Trophoblast cell (in vitro differentiated cells and primary cell): ENCODE results near the gene FOXK2.

Experiments used
- DNase-seq, 2 donors: peaks; one replicate each; pipeline ENCODE4 v3.0.0-alpha.2; 2016
- H2AFZ ChIP-seq: 2 replicates; pipeline ENCODE4 v1.6.1; 2013; ENCODE audit warnings: low read length, moderate library complexity, mild to moderate bottlenecking; ENCODE audit not compliant: insufficient read depth, poor library complexity
- H2AK5ac ChIP-seq: 2 replicates; pipeline ENCODE4 v1.6.1; 2013; ENCODE audit warnings: mild to moderate bottlenecking, low read length
- H2BK120ac ChIP-seq: 2 replicates; pipeline ENCODE4 v1.6.1; 2013; ENCODE audit warnings: low read length, mild to moderate bottlenecking, moderate library complexity; ENCODE audit not compliant: insufficient read depth, poor library complexity
- H2BK12ac ChIP-seq: 2 replicates; pipeline ENCODE4 v1.6.1; 2013; ENCODE audit warnings: mild to moderate bottlenecking, low read length, moderate library complexity
- H2BK5ac ChIP-seq: 2 replicates; pipeline ENCODE4 v1.6.1; 2013; ENCODE audit warnings: low read length, low read depth, moderate library complexity, mild to moderate bottlenecking; ENCODE audit not compliant: poor library complexity
- H3K14ac ChIP-seq: 2 replicates; pipeline ENCODE4 v1.6.1; 2013; ENCODE audit warnings: mild to moderate bottlenecking, low read length
- H3K18ac ChIP-seq: 2 replicates; pipeline ENCODE4 v1.6.1; 2013; ENCODE audit warnings: mild to moderate bottlenecking, low read length
- H3K23ac ChIP-seq: 2 replicates; pipeline ENCODE4 v1.6.1; 2013; ENCODE audit warnings: low read length
- H3K27ac ChIP-seq: 2 replicates; pipeline ENCODE4 v1.5.1; 2013; ENCODE audit warnings: low read depth, mild to moderate bottlenecking, inconsistent platforms, low read length, moderate library complexity
- H3K27me3 ChIP-seq: 2 replicates; pipeline ENCODE4 v1.6.1; 2013; ENCODE audit warnings: inconsistent platforms, mild to moderate bottlenecking, low read length, moderate library complexity; ENCODE audit not compliant: insufficient read depth
- H3K36me3 ChIP-seq, 2 experiments: 1 replicate in 1 of 2; 2 replicates in 1 of 2; pipeline ENCODE4 v1.6.1; 2013; ENCODE audit warnings: low read length in 2 of 2, mild to moderate bottlenecking in 2 of 2, moderate library complexity in 1 of 2; ENCODE audit not compliant: insufficient read depth in 2 of 2, control insufficient read depth in 1 of 2
- H3K4ac ChIP-seq: 2 replicates; pipeline ENCODE4 v1.6.1; 2013; ENCODE audit warnings: low read depth, mild to moderate bottlenecking, low read length, moderate library complexity
- H3K4me1 ChIP-seq, 2 experiments: 1 replicate in 1 of 2; 2 replicates in 1 of 2; pipeline ENCODE4 v1.6.1; 2013; ENCODE audit warnings: low read length in 2 of 2, mild to moderate bottlenecking in 2 of 2, moderate library complexity in 1 of 2; ENCODE audit not compliant: insufficient read depth in 2 of 2, control insufficient read depth in 1 of 2
- H3K4me2 ChIP-seq: 2 replicates; pipeline ENCODE4 v1.6.1; 2013; ENCODE audit warnings: inconsistent platforms, mild to moderate bottlenecking, low read length, moderate library complexity
- H3K4me3 ChIP-seq: 2 replicates; pipeline ENCODE4 v1.5.1; 2013; ENCODE audit warnings: mild to moderate bottlenecking, low read depth, low read length, inconsistent platforms
- H3K79me1 ChIP-seq: one replicate; pipeline ENCODE4 v1.6.1; 2013; ENCODE audit warnings: low read length
- H3K79me2 ChIP-seq: 2 replicates; pipeline ENCODE4 v1.6.1; 2013; ENCODE audit warnings: low read length, mild to moderate bottlenecking; ENCODE audit not compliant: control insufficient read depth, insufficient read depth, poor library complexity
- H3K9ac ChIP-seq: 2 replicates; pipeline ENCODE4 v1.6.1; 2013; ENCODE audit warnings: mild to moderate bottlenecking, low read length
- H3K9me3 ChIP-seq: 2 replicates; pipeline ENCODE4 v1.6.1; 2013; ENCODE audit warnings: low read depth, mild to moderate bottlenecking, control low read depth, inconsistent platforms, low read length; ENCODE audit not compliant: insufficient read depth
- H4K12ac ChIP-seq: 2 replicates; pipeline ENCODE4 v1.6.1; 2013; ENCODE audit warnings: low read depth, mild to moderate bottlenecking, low read length, moderate library complexity
- H4K8ac ChIP-seq: 2 replicates; pipeline ENCODE4 v1.6.1; 2013; ENCODE audit warnings: low read depth, mild to moderate bottlenecking, low read length, moderate library complexity
- H4K91ac ChIP-seq: one replicate; pipeline ENCODE4 v1.6.1; 2013; ENCODE audit warnings: low read depth, mild to moderate bottlenecking, low read length, moderate library complexity
- WGBS: extraction: QIAGEN DNeasy Blood & Tissue Kit; methylation state at CpG from one replicate; pipeline ENCODE4 v1.1.7; 2013; ENCODE audit warnings: missing lambda C conversion rate; ENCODE audit not compliant: insufficient read length, insufficient coverage; ENCODE audit errors: extremely low coverage; 5-methylcytosine and 5-hydroxymethylcytosine counted together

Gene FOXK2

GRCh38 chr17:82602986-82603710 is 83.6 kb downstream of the FOXK2 start:
- Histone ChIP-seq H4K8ac (no peak overlapping the region), H3K9me3 (no peaks in the 10 kb centered on the region), H3K18ac (no peak overlapping the region), H3K9ac (no peak overlapping the region), H2AK5ac (no peak overlapping the region), H4K91ac (no peak overlapping the region), H3K23ac (no peak overlapping the region), H3K79me1 (no peaks in the 10 kb centered on the region), H3K4ac (no peak overlapping the region), H3K36me3 (peaks cover 64 to 68% of the 10 kb centered on the region in 2 experiments), H3K14ac (no peak overlapping the region), H3K4me2 (no peak overlapping the region), H2AFZ (no peak overlapping the region), H2BK12ac (no peak overlapping the region), H2BK120ac (no peak overlapping the region), H3K4me1 (peaks cover 0 to 7% of the 10 kb centered on the region in 2 experiments), H3K27ac (no peak overlapping the region), H3K4me3 (no peak overlapping the region), H3K27me3 (no peaks in the 10 kb centered on the region), H4K12ac (no peak overlapping the region), H3K79me2 (no peaks in the 10 kb centered on the region), H2BK5ac (no peak overlapping the region)
- no peak for DNase-seq
- no CpG with 5 or more reads among the region's 20 CpGs for WGBS

GRCh38 chr17:82603981-82604448 is 84.5 kb downstream of the FOXK2 start:
- H3K4me3 ChIP-seq = no peak overlapping the region
- H3K4ac ChIP-seq = no peak overlapping the region
- peak; percentile 38 to 70 for DNase-seq
- H2BK12ac ChIP-seq = no peak overlapping the region
- peak overlapping the region; percentile 17 for H4K12ac ChIP-seq
- no peaks in the 10 kb centered on the region for H3K27me3 ChIP-seq
- H3K9ac ChIP-seq = no peak overlapping the region
- no peaks in the 10 kb centered on the region for H3K79me2 ChIP-seq
- no CpG with 5 or more reads among the region's 18 CpGs for WGBS
- no peak overlapping the region for H3K4me2 ChIP-seq
- H3K4me1 ChIP-seq = peaks cover 0 to 7% of the 10 kb centered on the region in 2 experiments
- H3K9me3 ChIP-seq = no peaks in the 10 kb centered on the region
- H3K23ac ChIP-seq = no peak overlapping the region
- H3K14ac ChIP-seq = no peak overlapping the region
- H2BK5ac ChIP-seq = no peak overlapping the region
- no peak overlapping the region for H2AFZ ChIP-seq
- peaks cover 58 to 62% of the 10 kb centered on the region in 2 experiments for H3K36me3 ChIP-seq
- no peak overlapping the region for H2BK120ac ChIP-seq
- H4K91ac ChIP-seq = no peak overlapping the region
- H3K27ac ChIP-seq = no peak overlapping the region
- no peak overlapping the region for H4K8ac ChIP-seq
- H3K18ac ChIP-seq = peak overlapping the region; percentile 33
- no peak overlapping the region for H2AK5ac ChIP-seq
- no peaks in the 10 kb centered on the region for H3K79me1 ChIP-seq

DNA sequence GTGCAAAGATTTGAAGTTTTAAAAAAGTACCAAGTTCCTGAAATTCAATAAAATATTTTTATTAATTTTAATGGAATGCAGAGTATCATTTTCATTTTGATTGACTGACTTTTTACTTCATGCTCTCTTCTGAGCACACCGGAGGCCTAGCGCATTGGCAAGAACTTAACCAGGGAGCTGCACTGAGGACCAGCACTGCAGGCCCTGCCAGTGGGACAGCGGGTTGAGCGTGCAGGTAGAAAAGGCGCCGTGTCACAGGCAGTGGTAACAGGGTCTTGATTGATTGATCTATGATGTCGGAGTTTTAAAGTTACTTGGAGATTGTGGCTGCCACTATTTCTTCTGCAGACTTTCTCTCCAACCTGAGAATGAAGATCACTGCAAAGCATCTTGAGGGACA is 85.0 kb downstream of the FOXK2 start:
- Histone ChIP-seq H3K4ac (no peak overlapping the region), H3K23ac (no peak overlapping the region), H2AK5ac (no peak overlapping the region), H4K8ac (no peak overlapping the region), H3K9ac (no peak overlapping the region), H3K36me3 (peaks cover 56 to 57% of the 10 kb centered on the region in 2 experiments), H4K12ac (no peak overlapping the region), H2AFZ (no peak overlapping the region), H3K27me3 (no peaks in the 10 kb centered on the region), H3K9me3 (no peaks in the 10 kb centered on the region), H3K79me1 (no peaks in the 10 kb centered on the region), H2BK12ac (no peak overlapping the region), H3K79me2 (no peaks in the 10 kb centered on the region), H2BK5ac (no peak overlapping the region), H3K4me2 (no peak overlapping the region), H3K4me1 (peaks cover 0 to 7% of the 10 kb centered on the region in 2 experiments), H4K91ac (no peak overlapping the region), H2BK120ac (no peak overlapping the region), H3K27ac (no peak overlapping the region), H3K18ac (no peak overlapping the region), H3K14ac (no peak overlapping the region), H3K4me3 (no peak overlapping the region)
- DNase-seq = no peak
- WGBS = no CpG with 5 or more reads among the region's 7 CpGs

DNA sequence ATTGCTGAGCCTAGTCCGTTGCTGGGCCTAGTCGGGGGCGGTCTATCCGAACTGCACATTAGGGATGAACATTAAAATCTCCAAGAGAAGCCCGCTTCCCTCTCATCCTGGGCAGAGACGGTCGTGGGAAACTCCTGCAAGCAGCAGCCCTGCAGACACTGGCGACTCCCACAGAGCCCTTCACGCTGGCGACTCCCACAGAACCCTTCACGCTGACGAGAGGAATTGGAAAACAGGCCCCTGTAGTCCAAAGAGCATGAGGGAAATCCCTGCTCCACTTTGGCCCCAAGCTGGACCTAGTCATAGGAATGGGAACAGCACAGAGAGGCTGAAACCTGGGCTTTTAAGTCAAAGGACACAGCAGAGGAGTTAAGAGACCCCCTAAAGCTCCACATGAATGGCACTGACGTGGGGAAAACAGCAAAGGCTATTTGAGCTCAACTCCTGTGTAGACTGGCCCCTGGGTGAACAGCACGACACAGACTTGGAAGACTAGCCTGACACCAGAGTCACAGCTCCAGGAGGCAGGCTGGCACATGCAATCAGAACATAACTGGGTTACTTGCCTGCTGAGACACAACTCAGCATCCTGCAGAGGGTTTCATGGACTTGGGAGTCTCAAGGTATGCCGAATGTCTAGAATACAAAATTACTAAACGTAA is 86.5 kb downstream of the FOXK2 start:
- Histone ChIP-seq H2AK5ac (no peak overlapping the region), H3K14ac (no peak overlapping the region), H2BK120ac (no peak overlapping the region), H3K18ac (no peak overlapping the region), H3K23ac (no peak overlapping the region), H3K79me1 (no peaks in the 10 kb centered on the region), H3K36me3 (peaks cover 48 to 50% of the 10 kb centered on the region in 2 experiments), H2BK12ac (no peak overlapping the region), H3K9ac (no peak overlapping the region), H4K8ac (no peak overlapping the region), H2AFZ (no peak overlapping the region), H3K4me3 (no peak overlapping the region), H3K4me2 (no peak overlapping the region), H3K4me1 (peaks cover 0 to 7% of the 10 kb centered on the region in 2 experiments), H4K12ac (no peak overlapping the region), H3K79me2 (no peaks in the 10 kb centered on the region), H2BK5ac (no peak overlapping the region), H3K9me3 (no peaks in the 10 kb centered on the region), H3K27me3 (no peaks in the 10 kb centered on the region), H3K4ac (no peak overlapping the region), H4K91ac (no peak overlapping the region), H3K27ac (no peak overlapping the region)
- DNase-seq = no peak
- WGBS = no CpG with 5 or more reads among the region's 16 CpGs
